Measurements from ENCODE around the gene GPC3.

DNA sequence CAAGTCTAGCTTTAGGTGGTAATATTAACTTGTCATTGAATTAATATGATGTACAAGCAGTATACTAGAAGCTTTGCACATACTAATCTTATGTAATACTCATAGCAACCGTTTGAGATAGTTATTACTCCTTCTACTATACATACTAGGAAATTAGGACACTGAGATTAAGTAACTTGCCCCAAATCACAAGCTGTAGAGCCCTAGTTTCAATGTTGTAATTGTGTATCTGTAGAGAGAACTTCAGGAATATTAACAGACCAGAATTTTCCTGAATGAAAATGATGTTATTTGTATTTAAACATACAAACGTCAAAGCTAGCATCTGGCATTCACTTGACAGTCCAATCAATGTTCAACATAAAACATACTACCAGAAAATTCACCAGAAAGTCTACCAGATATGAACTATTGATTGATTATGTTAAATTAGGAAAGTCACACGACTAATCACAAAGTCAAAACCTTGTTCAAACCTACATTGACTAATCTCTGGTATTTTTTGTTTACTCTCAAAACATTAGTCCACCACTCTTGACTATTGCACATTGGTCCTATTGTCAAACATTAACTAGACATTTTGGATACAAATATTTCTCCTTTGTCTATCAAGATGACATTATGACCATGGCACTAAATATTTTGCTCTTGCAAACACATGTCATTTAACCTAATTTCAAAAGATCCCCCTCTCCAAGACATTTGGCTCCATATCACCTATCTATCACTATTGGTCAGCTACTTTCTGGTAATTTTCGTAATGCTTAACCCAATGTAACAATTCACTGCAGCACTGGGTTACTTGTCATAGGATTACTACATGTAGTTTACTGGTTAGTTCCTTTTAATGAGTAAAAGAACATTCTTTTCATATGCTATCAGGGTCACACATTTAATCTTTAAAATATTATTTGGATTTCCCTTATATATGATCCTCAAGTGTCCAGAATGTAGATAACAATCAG, 100.7 kb downstream of the GPC3 start:
- TF ChIP-seq, protein P1, sequence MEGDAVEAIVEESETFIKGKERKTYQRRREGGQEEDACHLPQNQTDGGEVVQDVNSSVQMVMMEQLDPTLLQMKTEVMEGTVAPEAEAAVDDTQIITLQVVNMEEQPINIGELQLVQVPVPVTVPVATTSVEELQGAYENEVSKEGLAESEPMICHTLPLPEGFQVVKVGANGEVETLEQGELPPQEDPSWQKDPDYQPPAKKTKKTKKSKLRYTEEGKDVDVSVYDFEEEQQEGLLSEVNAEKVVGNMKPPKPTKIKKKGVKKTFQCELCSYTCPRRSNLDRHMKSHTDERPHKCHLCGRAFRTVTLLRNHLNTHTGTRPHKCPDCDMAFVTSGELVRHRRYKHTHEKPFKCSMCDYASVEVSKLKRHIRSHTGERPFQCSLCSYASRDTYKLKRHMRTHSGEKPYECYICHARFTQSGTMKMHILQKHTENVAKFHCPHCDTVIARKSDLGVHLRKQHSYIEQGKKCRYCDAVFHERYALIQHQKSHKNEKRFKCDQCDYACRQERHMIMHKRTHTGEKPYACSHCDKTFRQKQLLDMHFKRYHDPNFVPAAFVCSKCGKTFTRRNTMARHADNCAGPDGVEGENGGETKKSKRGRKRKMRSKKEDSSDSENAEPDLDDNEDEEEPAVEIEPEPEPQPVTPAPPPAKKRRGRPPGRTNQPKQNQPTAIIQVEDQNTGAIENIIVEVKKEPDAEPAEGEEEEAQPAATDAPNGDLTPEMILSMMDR (conservative IDR thresholded peaks at IDR 0.05 in 1 of 2, IDR thresholded peaks at IDR 0.05 in 1 of 2; ENCODE audit: extremely low read depth in 1 of 2, insufficient read depth in 1 of 2, low read depth in 1 of 2, low read length in 2 of 2) = no peak
- no peak for TF ChIP-seq EZH2 (IDR thresholded peaks at IDR 0.05; ENCODE audit: borderline replicate concordance, low read length)
